ENCODE measurements around the gene LHX3. TPM values are rescaled to one million over a fixed set of nuclear protein-coding genes. Genes with fewer than 3 reads are reported as not detected.

The LHX3 gene
- total and polyA plus RNA-seq, 2 of the 4 experiments (the other 2 are of a cell fraction): not detected

- Histone ChIP-seq H3K14ac (replicated peaks; ENCODE audit: low read depth, low read length) (no peak overlapping the region), H4K8ac (ENCODE audit: low read depth in 2 of 2, low read length in 2 of 2) (no peak overlapping the region), H3K9me1 (ENCODE audit: insufficient read depth, low read length) (no peaks in the 10 kb centered on the region), H4K20me1 (ENCODE audit: insufficient read depth, low read length) (0 out of 2 replicates have a peak, but pooled peaks cover 5% of the 10 kb centered on the region), H3K23ac (ENCODE audit: low read depth, low read length) (no peak overlapping the region), H4K91ac (ENCODE audit: insufficient read depth, low read depth, low read length) (no peak overlapping the region), H2BK20ac (ENCODE audit: low read depth, low read length) (no peak overlapping the region), H3K18ac (ENCODE audit: low read depth, low read length) (no peak overlapping the region), H2BK15ac (ENCODE audit: low read depth, low read length) (no peak overlapping the region), H3K27me3 (ENCODE audit: control insufficient read depth, insufficient read depth, low read length) (peaks cover 74% of the 10 kb centered on the region), H3K4me1 (ENCODE audit: control insufficient read depth, insufficient read depth, low read length) (no peaks in the 10 kb centered on the region), H3K4me2 (ENCODE audit: low read depth, low read length) (no peak overlapping the region), H2BK120ac (ENCODE audit: low read depth, low read length) (no peak overlapping the region), H3K9ac (ENCODE audit: low read depth, low read length) (no peak overlapping the region), H3K56ac (ENCODE audit: extremely low read depth, insufficient read depth, low read length) (no peak overlapping the region), H3K79me1 (ENCODE audit: low read depth in 1 of 2, low read length in 2 of 2) (no peaks in the 10 kb centered on the region), H3K4ac (ENCODE audit: low read depth, low read length) (no peak overlapping the region), H2BK5ac (ENCODE audit: low read depth, low read length, poor library complexity, severe bottlenecking) (no peak overlapping the region), H3K9me3 (ENCODE audit: control insufficient read depth, insufficient read depth, low read length) (no peaks in the 10 kb centered on the region), H2AK5ac (ENCODE audit: low read depth, low read length) (no peak overlapping the region), H3K27ac (ENCODE audit: insufficient read depth, low read length) (no peak overlapping the region), H4K5ac (ENCODE audit: low read depth, low read length) (no peak overlapping the region), H3K4me3 (ENCODE audit: insufficient read depth, low read depth, low read length) (no peak overlapping the region), H2AFZ (replicated peaks; ENCODE audit: low read length, poor library complexity) (no peak overlapping the region), H2AK9ac (replicated peaks; ENCODE audit: low read depth, low read length, poor library complexity) (no peak overlapping the region), H3K36me3 (ENCODE audit: control insufficient read depth, insufficient read depth, low read length) (no peaks in the 10 kb centered on the region)
- ATAC-seq (ENCODE audit: low read depth): no peak
- intact Hi-C loops (cut with micrococcal nuclease): no loop called here
- POLR2A ChIA-PET (ENCODE audit: unreplicated experiment): no interaction called here
- TF ChIP-seq MAFK (IDR thresholded peaks at IDR 0.05; ENCODE audit: low read depth, low read length) (no peak), CHD1 (IDR thresholded peaks at IDR 0.05; ENCODE audit: low read depth, low read length) (no peak), RCOR1 (IDR thresholded peaks at IDR 0.05; ENCODE audit: insufficient replicate concordance, low read length) (no peak), SMC3 (IDR thresholded peaks at IDR 0.05; ENCODE audit: low read depth, low read length) (no peak), BHLHE40 (IDR thresholded peaks at IDR 0.05; ENCODE audit: low read depth, low read length) (no peak), USF2 (IDR thresholded peaks at IDR 0.05; ENCODE audit: low read depth, low read length) (no peak), MAZ (IDR thresholded peaks at IDR 0.05; ENCODE audit: borderline replicate concordance, low read depth, low read length) (no peak), CEBPB (IDR thresholded peaks at IDR 0.05; ENCODE audit: low read depth, low read length) (no peak), ELK1 (IDR thresholded peaks at IDR 0.05; ENCODE audit: borderline replicate concordance, low read depth, low read length) (no peak), POLR2A (IDR thresholded peaks at IDR 0.05; ENCODE audit: low read depth, low read length) (no peak), CTCF (conservative IDR thresholded peaks at IDR 0.05; ENCODE audit: low read depth, low read length) (no peak), MXI1 (IDR thresholded peaks at IDR 0.05; ENCODE audit: borderline replicate concordance, low read depth, low read length) (no peak), FOS (IDR thresholded peaks at IDR 0.05; ENCODE audit: low read depth, low read length) (no peak), NFE2L2 (IDR thresholded peaks at IDR 0.05; ENCODE audit: low read depth, low read length) (no peak)
- no peak for DNase-seq
- in situ Hi-C loops (cut with MboI; ENCODE audit: low sequenced_read_pairs): no loop called here
- CTCF ChIA-PET: no interaction called here
- dilution Hi-C loops (cut with HindIII; ENCODE audit: low sequenced_read_pairs, unreplicated experiment): no loop called here
- BruUV-seq (replicated peaks): no TSS peak
- 84% methylated on average over 7 of the region's 18 CpGs; no CpG with 5 or more reads in 1 of the 2 experiments for WGBS, 2 experiments (ENCODE audit: extremely low coverage in 2 of 2, insufficient read length in 1 of 2)
Measured at GRCh38 chr9:136187197-136187596, 17.7 kb downstream of the LHX3 start.

Measured in IMR-90 (cell line).